Pulmonary artery endothelial cell (primary cell): Measurements from ENCODE around the gene MREG. TPM values are rescaled to one million over a fixed set of nuclear protein-coding genes. Genes with fewer than 3 reads are reported as not detected.
"Not testable (repeated sequence)": the region's sequence is repeated elsewhere in the genome, so short reads cannot be mapped to it uniquely, and the experiment has no call there.

Source experiments
- DNase-seq: peaks from one replicate; pipeline ENCODE4 v3.0.0-alpha.2; 2011; ENCODE audit warnings: low read depth, low spot score
- total RNA-seq: library from RNA; depleted of rRNA; stranded (reverse); fragments of >200 nt; gene quantifications from 2 replicates; pipeline ENCODE4 v1.2.3, GENCODE V29; 2014

Gene MREG
- total RNA-seq, 1 donor from 2014 or later, result 6.7 TPM

DNA sequence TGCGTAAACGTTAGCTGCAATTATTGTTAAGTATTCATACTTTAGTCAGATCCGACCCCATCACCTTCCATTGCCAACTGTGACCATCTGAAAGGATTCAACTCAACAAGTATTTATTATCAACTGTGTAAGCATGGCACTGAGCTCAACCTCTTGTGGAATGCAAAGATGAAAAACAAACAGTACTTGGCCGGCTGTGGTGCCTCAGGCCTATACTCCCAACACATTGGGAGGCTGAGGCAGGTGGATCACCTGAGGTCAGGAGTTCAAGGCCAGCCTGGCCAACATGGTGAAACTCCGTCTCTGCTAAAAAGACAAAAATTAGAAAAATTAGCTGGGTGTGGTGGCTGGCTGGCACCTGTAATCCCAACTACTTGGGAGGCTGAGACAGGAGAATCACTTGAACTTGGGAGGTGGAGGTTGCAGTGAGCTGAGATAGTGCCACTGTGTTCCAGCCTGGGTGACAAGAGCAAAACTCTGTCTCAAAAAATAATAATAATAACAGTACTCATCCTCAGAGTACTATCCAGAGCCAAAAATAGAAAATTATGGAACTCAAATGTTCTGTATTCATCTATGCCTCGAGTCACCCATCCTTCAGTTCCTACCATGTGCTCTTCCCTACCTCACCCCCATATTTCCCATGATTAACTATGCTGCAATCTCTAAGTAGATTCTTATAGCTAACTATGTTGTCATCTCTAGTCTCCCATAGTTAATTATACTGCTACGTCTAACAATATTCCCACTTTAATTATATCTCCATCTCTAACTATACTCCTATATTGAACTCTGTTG is 8.6 kb upstream of the MREG start:
- DNase-seq, result no peak

DNA sequence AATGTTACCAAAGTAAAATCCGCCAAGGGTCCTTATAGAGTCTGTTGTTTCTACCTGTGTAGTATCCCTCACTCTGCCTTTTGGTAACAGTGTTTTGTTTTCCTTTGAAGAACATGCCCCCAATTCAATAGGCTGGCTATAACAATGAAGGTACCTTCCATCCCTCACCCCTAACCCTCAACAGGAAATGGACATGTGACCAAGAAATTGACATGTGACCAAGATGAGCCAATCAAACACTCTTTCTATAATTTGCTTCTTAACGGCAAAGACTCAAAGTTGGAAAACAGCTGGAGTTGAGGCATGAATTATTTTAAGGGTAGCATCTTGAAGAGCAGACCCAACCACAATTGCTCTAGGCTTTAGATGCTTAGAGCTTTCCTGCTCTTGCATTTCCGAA is 5.4 kb upstream of the MREG start:
- no peak for DNase-seq

DNA sequence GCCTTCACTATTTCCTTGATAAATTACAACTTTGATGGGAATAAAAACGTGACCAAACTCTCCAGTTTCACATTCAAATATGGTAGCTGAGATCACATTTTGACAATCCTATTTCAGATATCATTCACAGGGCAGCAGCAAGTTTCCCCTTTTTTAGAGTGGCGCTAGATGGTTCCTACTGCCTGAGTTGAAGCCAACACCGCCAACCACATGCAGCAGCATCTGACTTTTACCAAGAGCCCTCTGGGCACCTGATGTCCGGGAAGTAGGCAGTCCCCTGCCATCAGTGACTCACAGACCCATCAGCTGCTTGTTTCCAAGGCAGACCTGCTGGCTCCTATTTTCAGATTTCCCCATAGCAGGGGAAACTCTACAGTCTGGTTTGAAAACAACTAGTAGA is 4.0 kb upstream of the MREG start:
- DNase-seq, result no peak

DNA sequence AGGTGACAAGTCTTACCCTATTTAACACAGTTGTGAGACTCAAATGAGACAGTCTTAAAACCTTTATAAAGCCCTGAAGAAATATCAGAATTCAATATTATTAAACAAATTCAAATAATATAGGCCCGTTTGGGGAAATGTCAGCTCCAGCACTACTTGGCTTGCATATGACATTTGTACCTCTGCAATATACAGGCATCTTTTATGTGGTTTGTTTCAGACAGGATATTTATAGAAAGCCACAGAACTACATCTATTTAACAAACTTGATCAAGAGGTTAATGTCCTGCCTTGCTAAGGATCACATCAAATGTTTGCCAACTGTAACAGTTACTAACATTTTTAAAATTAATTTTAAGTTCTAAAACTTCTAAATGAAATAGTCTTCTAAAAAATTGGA is 3.2 kb upstream of the MREG start:
- DNase-seq, result no peak

DNA sequence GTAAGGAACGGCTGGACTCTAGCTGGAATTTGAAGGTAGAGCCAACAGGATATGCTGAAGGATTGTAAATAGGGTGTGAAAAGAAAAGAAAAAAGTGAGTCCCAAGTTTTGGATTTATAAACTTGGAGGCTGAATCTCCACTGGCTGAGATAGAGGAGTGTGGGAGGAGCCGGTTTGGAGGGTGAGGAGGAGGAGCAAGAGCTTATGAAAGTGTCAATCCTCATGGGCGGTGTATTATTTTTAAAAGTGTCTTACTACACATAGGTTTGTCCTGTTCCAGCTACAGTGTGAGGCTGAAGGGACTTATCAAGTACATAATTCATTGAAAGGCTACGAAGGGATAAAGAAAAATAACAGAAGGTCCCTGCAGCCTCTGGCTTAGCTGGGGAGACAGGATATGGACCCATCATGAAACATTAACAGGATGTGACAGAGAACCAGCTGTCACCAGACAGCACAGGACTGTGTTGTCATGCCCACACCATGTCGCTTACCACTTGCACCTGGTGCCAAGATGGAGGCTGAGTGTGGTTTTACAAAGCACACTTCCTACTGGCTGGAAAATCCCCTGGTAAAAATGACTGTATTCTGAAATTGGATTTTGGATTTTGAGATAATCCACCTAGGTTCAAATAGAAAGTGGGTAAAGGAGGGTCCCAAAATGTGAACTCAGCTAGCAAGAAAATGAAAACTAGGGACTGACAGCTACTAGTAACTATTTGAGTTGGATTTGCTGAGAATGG is 2.5 kb upstream of the MREG start:
- no peak for DNase-seq

DNA sequence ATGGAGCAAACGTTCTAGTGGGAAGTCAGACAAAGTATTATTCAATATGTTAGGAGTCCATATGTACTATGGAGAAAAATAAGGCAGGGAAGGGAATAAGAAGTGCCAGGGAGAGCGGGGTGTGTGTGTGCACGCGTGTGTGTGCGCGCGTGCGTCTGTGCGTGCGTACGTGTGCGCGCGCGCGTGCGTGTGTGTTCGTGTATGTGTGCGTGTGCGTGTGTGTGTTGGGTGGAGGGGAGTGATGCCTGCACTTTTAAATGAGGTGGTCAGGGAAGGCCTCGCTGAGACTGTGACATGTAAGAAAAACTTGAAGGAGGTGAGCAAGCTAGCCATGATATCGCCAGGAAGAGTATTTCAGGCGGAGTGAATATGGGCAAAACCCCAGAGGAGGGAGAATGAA is 1.6 kb upstream of the MREG start:
- DNase-seq, result no peak

DNA sequence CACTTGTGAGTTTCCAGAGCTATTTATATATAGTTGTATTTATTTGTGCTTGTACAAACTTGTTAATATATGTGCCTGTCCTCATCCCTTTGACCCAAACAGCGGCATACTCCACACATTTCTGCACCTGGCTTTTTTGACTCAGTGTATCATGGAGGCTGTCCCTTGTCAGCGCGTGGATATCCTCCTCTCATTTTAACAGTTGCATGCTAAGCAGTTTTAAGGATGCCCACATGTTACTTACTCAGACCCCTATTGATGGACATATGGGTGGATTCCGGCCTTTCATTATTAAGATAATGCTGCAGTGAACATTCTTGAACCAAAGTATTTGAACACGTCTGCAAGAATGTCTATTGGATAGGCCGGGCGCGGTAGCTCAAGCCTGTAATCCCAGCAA is 655 bp upstream of the MREG start:
- DNase-seq, result no peak

DNA sequence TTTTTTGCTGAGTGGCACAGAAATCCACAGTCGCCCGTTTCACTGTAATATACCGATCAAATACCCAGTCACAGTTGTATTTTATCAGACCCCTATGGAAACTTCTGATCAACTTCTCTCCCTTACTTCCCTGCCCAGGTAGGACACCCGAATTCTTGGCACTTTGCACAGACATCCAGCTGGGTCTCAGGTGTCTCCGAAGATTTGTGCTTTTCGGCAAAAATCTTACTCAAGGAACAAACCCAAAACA is 596 bp downstream of the MREG start:
- DNase-seq, result no peak

DNA sequence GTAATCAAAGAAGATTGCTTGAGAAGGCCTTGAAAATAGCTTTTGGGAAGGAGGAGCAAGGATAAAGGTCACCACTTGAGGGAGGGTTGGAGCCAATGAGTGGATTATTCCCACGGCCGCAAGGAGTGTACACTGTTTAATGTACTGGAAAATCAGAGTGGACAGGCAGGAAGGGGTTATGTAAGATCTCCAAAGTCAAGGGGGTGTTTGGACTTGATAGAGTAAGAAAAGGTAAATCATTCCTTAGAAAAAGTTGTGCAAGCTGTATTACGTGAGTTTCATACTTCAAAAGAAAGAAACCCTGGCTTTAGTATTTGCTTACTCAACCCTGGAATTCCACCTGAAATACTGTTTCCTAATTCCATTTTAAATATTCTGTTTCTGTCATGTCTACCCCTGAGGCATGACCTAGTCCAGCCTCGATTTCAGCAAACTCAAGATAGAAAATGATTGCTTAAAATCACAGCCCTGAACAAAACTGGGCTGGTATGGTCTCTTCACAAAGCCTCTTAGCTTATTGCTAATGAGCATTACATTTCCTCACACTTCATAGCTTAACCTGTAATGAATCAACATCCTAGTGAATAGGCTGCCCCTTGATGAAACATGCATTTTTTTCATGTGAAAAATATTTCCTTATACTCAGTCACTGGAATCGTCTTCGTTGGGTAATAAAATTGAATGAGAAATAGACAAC is 1.1 kb downstream of the MREG start:
- no peak for DNase-seq

DNA sequence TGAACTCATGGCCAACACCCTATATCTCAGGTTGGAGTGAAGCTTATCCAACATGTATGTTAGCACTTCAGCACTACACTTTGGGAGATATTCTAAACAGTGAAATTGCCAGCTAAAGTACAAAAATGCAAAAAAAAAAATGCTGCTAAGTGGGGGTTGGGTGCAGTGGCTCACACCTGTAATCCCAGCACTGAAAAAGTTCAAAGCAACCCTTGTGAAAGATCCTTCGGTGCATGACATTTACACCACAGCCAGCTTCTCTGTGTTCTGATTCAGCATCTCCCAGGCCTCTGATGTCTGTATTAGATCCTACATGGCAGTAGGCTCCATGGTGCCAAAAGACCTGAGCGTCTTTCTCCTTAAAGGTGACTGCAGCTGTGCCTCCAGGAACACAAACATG is 4.1 kb downstream of the MREG start:
- DNase-seq, result not testable (repeated sequence)

DNA sequence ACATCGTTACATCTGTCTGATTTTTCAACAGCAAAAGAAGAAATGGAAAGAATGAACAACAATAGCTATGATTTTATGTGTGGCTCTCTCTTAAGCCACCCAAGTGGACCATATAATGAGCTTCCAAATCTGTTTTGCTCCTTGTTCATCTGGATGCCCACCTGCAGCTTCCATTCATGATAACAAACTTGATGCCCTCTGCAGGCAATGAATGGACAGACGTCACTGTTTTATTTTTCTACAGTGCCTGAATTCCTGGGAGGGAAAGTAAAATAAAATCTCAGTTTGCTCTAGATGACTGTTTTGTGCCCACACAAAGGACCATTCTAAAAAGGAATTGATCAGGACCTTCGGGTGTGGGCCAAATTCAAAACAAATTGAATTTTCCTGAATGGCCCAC is 5.0 kb downstream of the MREG start:
- no peak for DNase-seq

DNA sequence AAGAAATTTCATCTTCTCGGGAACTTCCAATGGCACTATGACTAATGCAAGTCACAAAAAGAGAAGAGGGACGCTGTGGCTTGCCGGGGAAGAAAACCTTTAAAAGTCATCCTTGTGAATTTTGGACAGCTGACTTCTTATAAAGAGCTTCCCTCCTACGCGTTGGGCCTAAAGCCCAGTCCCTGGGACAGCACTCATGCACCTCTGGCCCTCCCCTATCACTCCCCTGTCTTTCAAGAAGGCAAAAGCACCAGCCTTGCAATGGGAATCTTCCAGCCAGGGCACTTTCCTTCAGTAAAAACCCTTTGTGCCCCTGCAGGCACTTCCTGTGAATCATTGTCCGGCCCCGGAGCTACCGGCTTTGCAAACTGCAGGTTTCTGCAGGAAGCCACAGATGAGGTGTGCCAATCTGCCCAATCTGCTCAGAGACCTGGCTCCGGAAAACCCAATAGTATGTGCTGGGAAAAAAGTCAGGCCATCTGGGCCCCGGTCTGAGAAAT is 7.1 kb downstream of the MREG start:
- peak; percentile 15 for DNase-seq

DNA sequence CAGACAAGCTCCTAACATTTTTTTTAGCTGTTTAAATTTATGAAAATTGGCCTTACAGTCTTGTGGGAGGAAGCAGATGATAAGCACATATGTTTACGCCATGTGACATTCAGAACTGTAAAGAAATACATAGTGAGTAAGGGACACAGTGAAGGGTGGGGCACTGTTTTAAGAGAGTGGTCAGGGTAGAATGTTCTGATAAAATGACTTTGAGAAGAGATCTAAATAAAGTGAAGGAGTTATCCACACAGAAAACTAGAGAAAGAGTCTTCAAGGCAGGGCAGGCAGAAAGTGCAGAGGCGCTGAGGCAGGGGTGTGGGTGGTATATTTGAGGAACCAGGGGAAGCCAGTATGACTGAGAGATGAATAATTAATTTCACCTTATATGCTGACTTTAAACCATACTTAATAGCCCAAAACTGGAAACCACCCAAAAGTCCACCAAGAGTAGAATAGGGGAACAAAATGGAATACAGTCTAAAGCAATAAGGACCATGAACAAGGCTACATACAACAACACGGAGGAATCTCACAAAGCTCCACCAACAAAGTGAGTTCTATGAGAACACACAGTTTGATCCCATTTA is 8.6 kb downstream of the MREG start:
- no peak for DNase-seq

DNA sequence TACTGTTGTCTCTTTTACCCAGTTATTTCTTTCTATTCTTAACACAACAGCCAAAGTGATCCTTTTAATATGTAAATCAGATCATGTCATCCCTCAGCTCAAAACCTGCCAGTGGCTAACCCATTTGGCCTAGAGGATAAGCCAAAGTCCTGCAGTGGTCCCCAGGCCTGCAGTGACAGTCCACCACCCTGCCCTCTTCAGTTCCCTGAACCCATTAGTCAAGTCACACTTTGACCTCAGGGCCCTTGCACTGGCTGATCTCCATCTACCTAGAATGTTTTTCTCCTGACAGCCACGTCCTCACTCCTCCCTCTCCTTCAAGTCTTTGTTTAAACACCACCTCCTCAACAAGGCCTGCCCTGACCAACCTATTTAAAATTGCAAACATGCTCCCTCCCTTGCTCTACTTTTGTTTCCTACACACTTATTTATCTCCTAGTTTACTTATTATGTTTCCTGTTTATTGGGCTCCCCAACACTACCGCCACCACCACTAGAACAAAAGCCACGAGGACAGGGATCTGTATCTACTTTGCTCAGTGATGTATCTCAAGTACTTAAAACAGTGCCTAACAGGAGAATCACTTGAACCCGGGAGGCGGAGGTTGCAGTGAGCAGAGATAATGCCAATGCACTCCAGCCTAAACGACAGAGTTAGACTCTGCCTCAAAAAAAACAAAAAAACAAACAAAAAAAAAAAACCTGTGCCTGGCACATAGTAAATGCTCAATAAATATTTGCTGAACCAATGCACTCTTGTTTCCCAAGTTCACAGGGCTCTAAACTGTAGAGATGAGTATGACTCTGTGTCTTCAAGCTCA is 9.3 kb downstream of the MREG start:
- no peak for DNase-seq

DNA sequence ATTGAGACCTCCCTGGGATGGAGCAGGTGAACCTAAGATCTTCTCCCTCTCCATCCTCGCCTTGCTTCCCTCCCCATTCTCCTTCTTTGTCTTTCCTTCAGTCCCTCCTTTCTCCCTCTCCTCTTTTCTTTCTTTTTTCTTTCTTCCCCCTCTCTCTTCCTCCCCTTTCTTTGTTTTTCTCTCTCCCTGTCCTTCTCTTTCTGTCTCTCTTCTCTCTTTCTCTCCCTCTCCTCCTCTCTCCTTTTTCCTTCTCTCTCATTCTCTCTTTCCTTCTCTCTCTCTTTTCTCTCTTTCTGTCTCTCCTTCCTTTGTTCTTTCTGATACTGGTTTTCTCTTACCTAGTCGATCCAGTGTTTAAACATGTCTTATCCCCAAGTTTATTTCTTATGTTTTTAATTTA is 10.7 kb downstream of the MREG start:
- DNase-seq, result no peak

DNA sequence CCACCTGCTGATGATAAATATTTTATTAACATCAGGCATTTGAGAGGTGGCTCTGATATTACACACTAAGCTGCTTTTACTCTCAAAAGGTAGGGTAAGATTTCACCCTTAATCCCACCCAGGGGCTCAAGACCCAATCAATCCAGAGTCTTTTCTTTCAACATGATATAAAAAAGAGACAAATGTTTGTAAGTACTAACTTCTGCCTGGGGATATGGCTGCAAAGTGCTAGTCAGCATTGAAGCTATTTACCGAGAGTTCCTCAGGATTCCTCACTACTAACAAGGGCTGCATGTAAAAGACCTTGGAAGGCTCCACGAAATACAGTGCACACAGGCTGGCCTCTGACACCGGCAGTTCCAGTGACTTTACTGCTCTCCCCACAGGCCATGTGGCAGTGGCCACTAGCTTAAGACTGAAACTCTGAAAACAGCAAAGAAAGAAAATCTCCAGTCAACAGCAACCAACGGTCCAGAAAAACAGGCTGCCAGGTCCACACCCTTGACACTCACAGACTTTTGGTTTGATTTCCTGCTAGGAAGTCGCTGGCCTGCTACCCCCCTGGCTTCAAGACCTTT is 11.2 kb downstream of the MREG start:
- no peak for DNase-seq

DNA sequence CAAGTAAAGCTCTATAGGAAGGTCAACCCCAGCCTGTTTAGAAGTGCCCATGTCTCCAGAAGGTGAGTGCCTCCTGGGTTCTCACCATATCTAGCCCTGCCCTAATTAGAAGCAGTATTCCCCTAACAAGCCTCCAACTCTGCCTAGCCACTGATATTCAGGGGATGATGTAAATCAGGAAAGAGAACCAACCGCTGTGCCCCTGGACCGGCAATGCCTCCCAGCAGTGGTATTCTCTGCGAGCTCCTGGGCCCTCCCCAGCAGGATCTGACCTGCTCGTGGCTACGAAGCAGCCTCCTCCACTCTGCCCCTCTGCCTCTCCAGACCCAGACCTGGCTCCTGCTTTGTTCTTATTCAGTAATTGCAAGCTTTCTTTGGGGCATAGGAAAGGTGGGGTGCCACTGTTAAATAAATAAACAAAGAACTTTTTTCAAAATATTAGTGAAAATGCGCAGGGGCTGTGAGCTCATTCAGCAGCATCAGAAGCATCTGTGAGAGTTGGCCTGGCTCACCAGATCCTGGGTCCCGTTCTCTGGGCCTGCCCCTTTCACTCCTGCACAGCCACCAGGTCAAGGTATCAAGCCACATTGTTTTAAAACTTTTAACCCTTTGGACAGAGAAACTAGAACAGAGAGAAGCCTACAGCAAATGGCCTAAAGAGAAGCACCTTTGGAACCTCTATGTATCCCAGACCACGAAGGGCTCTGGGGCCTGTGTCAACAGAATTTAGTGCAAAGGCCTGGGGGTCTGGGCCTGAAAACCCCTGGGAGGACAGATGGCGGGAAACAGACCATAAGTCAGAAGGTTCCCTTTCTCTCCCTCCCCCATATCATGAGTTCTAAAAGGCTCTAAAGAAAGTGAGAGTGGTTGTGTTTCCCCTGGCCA is 11.9 kb downstream of the MREG start:
- DNase-seq, result no peak

DNA sequence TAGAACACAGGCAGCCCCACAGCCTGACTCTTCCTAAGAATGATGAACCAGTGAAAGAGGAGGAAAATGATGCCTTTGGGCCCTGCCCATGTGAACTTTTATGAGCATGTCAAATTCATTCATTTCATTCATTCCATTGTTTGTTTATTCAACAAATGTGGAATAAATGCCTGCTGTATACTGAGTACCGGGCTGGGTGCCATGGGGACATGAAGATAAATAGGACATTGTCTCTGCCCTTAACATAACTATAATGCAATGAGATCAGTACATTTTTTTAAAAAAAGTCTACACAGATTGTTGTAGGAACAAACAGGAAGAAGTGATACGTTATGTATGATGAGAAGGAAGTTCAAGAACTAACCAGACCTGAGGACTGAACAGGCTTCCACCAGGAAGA is 14.7 kb downstream of the MREG start:
- DNase-seq, result no peak

DNA sequence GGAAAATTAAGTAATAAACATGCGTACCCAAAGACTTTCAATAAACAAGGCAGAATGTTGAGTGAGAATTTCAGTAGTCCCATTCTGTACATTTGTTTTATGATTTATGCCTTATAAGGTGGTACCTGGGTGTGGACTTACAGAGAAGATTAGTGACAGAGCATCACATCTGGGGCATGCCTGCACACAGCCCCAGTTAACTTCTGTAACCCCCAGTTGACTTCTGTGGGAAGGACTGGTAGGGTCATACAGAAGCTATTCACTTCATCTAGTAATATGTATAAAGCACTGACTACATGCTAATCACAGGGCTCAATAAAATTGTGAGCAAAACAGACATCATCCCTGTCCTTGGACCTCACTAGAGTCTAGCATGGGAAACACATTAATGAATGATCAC is 16.1 kb downstream of the MREG start:
- no peak for DNase-seq

DNA sequence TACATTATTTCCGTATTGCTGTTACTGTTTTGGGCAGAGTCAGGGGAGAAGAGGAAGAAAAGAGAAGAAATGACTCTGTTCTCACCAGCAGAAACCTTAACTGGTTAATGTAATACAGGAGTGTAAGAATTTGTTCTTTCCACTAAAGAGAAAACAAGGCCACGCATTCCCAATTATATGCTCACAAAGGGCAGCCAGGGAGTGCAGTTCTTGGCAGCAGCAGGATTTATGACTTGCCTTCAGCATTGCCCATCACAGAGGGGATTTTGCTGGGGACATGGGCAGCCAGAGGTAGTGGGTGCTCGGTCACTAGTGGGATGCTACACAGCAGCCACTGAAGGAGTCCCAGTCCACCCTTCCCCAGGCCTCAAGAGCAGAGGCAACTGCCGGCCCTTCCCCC is 18.4 kb downstream of the MREG start:
- DNase-seq, result no peak
